ENCODE results near the gene AR.

The AR gene

GRCh38 chrX:67568769-67569168 is 24.9 kb downstream of the AR start:
- DNase-seq (ENCODE audit: low read depth) = no peak
- no peak for TF ChIP-seq CTCF (IDR thresholded peaks at IDR 0.05; ENCODE audit: control insufficient read depth, extremely low read depth, insufficient read depth)
- H3K4me3 ChIP-seq (ENCODE audit: low read depth, low read length) = no peak overlapping the region

- no peak for TF ChIP-seq CTCF (IDR thresholded peaks at IDR 0.05; ENCODE audit: control insufficient read depth, extremely low read depth, insufficient read depth)
- no peak for DNase-seq (ENCODE audit: low read depth)
- no peak overlapping the region for H3K4me3 ChIP-seq (ENCODE audit: low read depth, low read length)
These were observed 27.0 kb downstream of the AR start for GRCh38 chrX:67570839-67571238.

GRCh38 chrX:67574696-67575095 is 30.9 kb downstream of the AR start:
- H3K4me3 ChIP-seq (ENCODE audit: low read depth, low read length) = no peak overlapping the region
- TF ChIP-seq CTCF (IDR thresholded peaks at IDR 0.05; ENCODE audit: control insufficient read depth, extremely low read depth, insufficient read depth) = no peak
- no peak for DNase-seq (ENCODE audit: low read depth)

- no peak for DNase-seq (ENCODE audit: low read depth)
- no peak overlapping the region for H3K4me3 ChIP-seq (ENCODE audit: low read depth, low read length)
- TF ChIP-seq CTCF (IDR thresholded peaks at IDR 0.05; ENCODE audit: control insufficient read depth, extremely low read depth, insufficient read depth) = no peak
These were observed 38.6 kb downstream of the AR start for GRCh38 chrX:67582436-67582835.

GRCh38 chrX:67583171-67583570 is 39.4 kb downstream of the AR start:
- H3K4me3 ChIP-seq (ENCODE audit: low read depth, low read length) = no peak overlapping the region
- no peak for DNase-seq (ENCODE audit: low read depth)

GRCh38 chrX:67585401-67585800 is 41.6 kb downstream of the AR start:
- H3K4me3 ChIP-seq (ENCODE audit: low read depth, low read length) = no peak overlapping the region
- no peak for DNase-seq (ENCODE audit: low read depth)
- TF ChIP-seq CTCF (IDR thresholded peaks at IDR 0.05; ENCODE audit: control insufficient read depth, extremely low read depth, insufficient read depth) = no peak

More at GRCh38 chrX:67583171-67583570, 39.4 kb downstream of the AR start:
- no peak for TF ChIP-seq CTCF (IDR thresholded peaks at IDR 0.05; ENCODE audit: control insufficient read depth, extremely low read depth, insufficient read depth)

- no peak for TF ChIP-seq CTCF (IDR thresholded peaks at IDR 0.05; ENCODE audit: control insufficient read depth, extremely low read depth, insufficient read depth)
- DNase-seq (ENCODE audit: low read depth) = no peak
- H3K4me3 ChIP-seq (ENCODE audit: low read depth, low read length) = no peak overlapping the region
These were observed 44.3 kb downstream of the AR start for GRCh38 chrX:67587946-67588624.

Measured in LNCaP clone FGC (cell line).